Measurements from ENCODE around the gene CCBE1. TPM values are rescaled to one million over a fixed set of nuclear protein-coding genes. Genes with fewer than 3 reads are reported as not detected.

CCBE1 gene
- polyA plus RNA-seq, 1 donor from 2014 or later = 0.19 TPM

DNA sequence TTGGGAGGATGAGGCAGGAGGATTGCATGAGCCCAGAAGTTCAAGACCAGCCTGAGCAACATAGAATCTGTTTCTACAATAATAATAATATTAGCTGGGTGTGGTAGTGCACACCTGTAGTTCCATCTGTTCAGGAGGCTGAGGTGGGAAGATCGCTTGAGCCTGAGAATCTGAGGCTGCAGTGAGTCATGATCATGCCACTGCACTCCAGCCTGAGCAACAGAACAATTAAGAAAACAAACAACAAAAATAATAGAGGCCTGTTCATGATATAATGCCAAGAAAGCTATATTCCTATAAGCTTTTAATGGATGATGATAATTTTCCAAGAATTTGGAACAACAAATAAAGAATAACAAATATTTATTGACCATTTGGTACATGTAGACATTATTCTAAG is 6.9 kb upstream of the CCBE1 start:
- Histone ChIP-seq H3K4me2 (ENCODE audit: low read length) (no peak overlapping the region), H3K27me3 (ENCODE audit: insufficient read depth, low read depth, low read length) (peaks cover 10% of the 10 kb centered on the region), H3K27ac (ENCODE audit: low read length) (no peak overlapping the region), H3K9ac (ENCODE audit: low read length) (no peak overlapping the region), H3K9me3 (ENCODE audit: low read length) (no peaks in the 10 kb centered on the region), H3K79me2 (replicated peaks; ENCODE audit: insufficient read depth, low read length) (no peaks in the 10 kb centered on the region), H2AFZ (ENCODE audit: low read depth, low read length) (no peak overlapping the region), H3K36me3 (ENCODE audit: insufficient read depth, low read length) (no peaks in the 10 kb centered on the region), H3F3A (ENCODE audit: insufficient read depth, low read length, poor library complexity, severe bottlenecking) (no peaks in the 10 kb centered on the region), H4K20me1 (ENCODE audit: insufficient read depth) (no peaks in the 10 kb centered on the region), H3K9me2 (ENCODE audit: insufficient read depth, low read length) (no peaks in the 10 kb centered on the region), H3K4me3 (ENCODE audit: low read length) (no peak overlapping the region)
- TF ChIP-seq RAD21 (conservative IDR thresholded peaks at IDR 0.05) (no peak), MXI1 (conservative IDR thresholded peaks at IDR 0.05; ENCODE audit: poor library complexity, severe bottlenecking) (no peak), SMC3 (conservative IDR thresholded peaks at IDR 0.05; ENCODE audit: poor library complexity) (no peak), EZH2 (IDR thresholded peaks at IDR 0.05; ENCODE audit: borderline replicate concordance, insufficient read depth, low read length, poor library complexity, severe bottlenecking) (no peak), POLR2AphosphoS5 (IDR thresholded peaks at IDR 0.05) (no peak), TAF1 (IDR thresholded peaks at IDR 0.05; ENCODE audit: low read depth) (no peak), EP300 (conservative IDR thresholded peaks at IDR 0.05; ENCODE audit: poor library complexity, severe bottlenecking) (no peak)
- TF ChIP-seq, protein P1, sequence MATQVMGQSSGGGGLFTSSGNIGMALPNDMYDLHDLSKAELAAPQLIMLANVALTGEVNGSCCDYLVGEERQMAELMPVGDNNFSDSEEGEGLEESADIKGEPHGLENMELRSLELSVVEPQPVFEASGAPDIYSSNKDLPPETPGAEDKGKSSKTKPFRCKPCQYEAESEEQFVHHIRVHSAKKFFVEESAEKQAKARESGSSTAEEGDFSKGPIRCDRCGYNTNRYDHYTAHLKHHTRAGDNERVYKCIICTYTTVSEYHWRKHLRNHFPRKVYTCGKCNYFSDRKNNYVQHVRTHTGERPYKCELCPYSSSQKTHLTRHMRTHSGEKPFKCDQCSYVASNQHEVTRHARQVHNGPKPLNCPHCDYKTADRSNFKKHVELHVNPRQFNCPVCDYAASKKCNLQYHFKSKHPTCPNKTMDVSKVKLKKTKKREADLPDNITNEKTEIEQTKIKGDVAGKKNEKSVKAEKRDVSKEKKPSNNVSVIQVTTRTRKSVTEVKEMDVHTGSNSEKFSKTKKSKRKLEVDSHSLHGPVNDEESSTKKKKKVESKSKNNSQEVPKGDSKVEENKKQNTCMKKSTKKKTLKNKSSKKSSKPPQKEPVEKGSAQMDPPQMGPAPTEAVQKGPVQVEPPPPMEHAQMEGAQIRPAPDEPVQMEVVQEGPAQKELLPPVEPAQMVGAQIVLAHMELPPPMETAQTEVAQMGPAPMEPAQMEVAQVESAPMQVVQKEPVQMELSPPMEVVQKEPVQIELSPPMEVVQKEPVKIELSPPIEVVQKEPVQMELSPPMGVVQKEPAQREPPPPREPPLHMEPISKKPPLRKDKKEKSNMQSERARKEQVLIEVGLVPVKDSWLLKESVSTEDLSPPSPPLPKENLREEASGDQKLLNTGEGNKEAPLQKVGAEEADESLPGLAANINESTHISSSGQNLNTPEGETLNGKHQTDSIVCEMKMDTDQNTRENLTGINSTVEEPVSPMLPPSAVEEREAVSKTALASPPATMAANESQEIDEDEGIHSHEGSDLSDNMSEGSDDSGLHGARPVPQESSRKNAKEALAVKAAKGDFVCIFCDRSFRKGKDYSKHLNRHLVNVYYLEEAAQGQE (IDR thresholded peaks at IDR 0.05; ENCODE audit: borderline replicate concordance) = no peak
- TF ChIP-seq, protein P2, sequence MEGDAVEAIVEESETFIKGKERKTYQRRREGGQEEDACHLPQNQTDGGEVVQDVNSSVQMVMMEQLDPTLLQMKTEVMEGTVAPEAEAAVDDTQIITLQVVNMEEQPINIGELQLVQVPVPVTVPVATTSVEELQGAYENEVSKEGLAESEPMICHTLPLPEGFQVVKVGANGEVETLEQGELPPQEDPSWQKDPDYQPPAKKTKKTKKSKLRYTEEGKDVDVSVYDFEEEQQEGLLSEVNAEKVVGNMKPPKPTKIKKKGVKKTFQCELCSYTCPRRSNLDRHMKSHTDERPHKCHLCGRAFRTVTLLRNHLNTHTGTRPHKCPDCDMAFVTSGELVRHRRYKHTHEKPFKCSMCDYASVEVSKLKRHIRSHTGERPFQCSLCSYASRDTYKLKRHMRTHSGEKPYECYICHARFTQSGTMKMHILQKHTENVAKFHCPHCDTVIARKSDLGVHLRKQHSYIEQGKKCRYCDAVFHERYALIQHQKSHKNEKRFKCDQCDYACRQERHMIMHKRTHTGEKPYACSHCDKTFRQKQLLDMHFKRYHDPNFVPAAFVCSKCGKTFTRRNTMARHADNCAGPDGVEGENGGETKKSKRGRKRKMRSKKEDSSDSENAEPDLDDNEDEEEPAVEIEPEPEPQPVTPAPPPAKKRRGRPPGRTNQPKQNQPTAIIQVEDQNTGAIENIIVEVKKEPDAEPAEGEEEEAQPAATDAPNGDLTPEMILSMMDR (IDR thresholded peaks at IDR 0.05; ENCODE audit: poor library complexity, severe bottlenecking) = no peak

DNA sequence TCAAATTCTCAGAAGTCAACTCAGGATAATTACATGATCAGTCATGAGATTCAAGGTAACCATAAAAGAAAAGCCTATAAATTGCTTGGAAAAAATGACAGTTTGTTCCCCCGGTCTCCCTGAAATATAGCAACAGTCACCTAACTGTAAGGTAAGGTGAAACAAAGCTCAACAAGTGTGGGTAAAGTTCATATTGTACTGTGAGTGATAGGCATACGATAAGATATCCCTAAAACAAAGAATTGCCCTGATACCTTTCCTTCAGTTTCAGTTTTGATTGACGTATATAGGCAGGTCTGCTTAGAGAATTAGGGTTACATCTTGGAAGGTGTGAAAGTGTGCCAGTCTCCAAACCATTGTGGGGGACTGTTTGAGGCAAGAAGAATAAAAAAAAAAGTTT is 4.0 kb upstream of the CCBE1 start:
- Histone ChIP-seq H3K27ac (ENCODE audit: low read length) (no peak overlapping the region), H3F3A (ENCODE audit: insufficient read depth, low read length, poor library complexity, severe bottlenecking) (no peaks in the 10 kb centered on the region), H3K4me3 (ENCODE audit: low read length) (no peak overlapping the region), H3K4me2 (ENCODE audit: low read length) (no peak overlapping the region), H3K79me2 (replicated peaks; ENCODE audit: insufficient read depth, low read length) (no peaks in the 10 kb centered on the region), H4K20me1 (ENCODE audit: insufficient read depth) (no peaks in the 10 kb centered on the region), H3K9me3 (ENCODE audit: low read length) (no peaks in the 10 kb centered on the region), H2AFZ (ENCODE audit: low read depth, low read length) (no peak overlapping the region), H3K27me3 (ENCODE audit: insufficient read depth, low read depth, low read length) (peaks cover 38% of the 10 kb centered on the region), H3K9me2 (ENCODE audit: insufficient read depth, low read length) (no peaks in the 10 kb centered on the region), H3K36me3 (ENCODE audit: insufficient read depth, low read length) (no peaks in the 10 kb centered on the region), H3K9ac (ENCODE audit: low read length) (no peak overlapping the region)
- no peak for TF ChIP-seq RAD21 (conservative IDR thresholded peaks at IDR 0.05)
- TF ChIP-seq, protein P1 (IDR thresholded peaks at IDR 0.05; ENCODE audit: borderline replicate concordance) = no peak
- TF ChIP-seq EZH2 (IDR thresholded peaks at IDR 0.05; ENCODE audit: borderline replicate concordance, insufficient read depth, low read length, poor library complexity, severe bottlenecking) = no peak
- no peak for TF ChIP-seq POLR2AphosphoS5 (IDR thresholded peaks at IDR 0.05)
- TF ChIP-seq, protein P2 (IDR thresholded peaks at IDR 0.05; ENCODE audit: poor library complexity, severe bottlenecking) = no peak
- TF ChIP-seq EP300 (conservative IDR thresholded peaks at IDR 0.05; ENCODE audit: poor library complexity, severe bottlenecking) = no peak
- TF ChIP-seq SMC3 (conservative IDR thresholded peaks at IDR 0.05; ENCODE audit: poor library complexity) = no peak
- TF ChIP-seq TAF1 (IDR thresholded peaks at IDR 0.05; ENCODE audit: low read depth) = no peak
- TF ChIP-seq MXI1 (conservative IDR thresholded peaks at IDR 0.05; ENCODE audit: poor library complexity, severe bottlenecking) = no peak
